ENCODE results near the gene OPRM1. TPM values are rescaled to one million over a fixed set of nuclear protein-coding genes. Genes with fewer than 3 reads are reported as not detected.

The OPRM1 gene
- total RNA-seq, 1 experiment from 2014 or later: not detected

DNA sequence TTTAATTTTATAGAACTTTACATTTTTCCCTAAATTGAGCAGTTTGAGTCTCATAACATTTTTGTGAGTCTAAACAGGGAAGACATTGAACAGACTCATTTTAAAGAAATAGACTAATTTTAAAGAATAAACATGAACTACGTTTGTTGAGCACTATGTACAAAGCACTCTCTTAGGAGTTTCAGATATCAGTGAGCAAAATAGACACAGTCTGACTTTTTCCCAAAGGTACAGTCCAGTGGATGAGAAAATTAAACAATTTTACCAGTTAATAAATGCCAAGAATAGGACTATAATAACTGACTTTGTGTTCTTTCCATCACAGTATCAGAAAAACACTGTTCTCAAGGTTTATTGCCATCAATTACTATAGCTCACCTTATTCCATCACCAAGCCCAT, 18.1 kb downstream of the OPRM1 start:
- ATAC-seq (no peak), DNase-seq (ENCODE audit: low read depth, low spot score) (no peak)
- H3K36me3 ChIP-seq (ENCODE audit: control insufficient read depth in 1 of 2, insufficient read depth in 2 of 2, low read length in 2 of 2): no peaks in the 10 kb centered on the region
- ChIA-PET POLR2A (no interaction called here), CTCF (no interaction called here), RAD21 (ENCODE audit: low non-redundant PET in 1 of 2, low total read pairs in 2 of 2, uncharacterized antibody in 2 of 2, unreplicated experiment in 2 of 2) (no interaction called here)
- H3K79me2 ChIP-seq (ENCODE audit: insufficient read depth, low read length): no peaks in the 10 kb centered on the region
- no peaks in the 10 kb centered on the region for H4K20me1 ChIP-seq (ENCODE audit: insufficient read depth)
- H3K9me3 ChIP-seq (ENCODE audit: control insufficient read depth in 1 of 2, insufficient read depth in 1 of 2, low read depth in 1 of 2, low read length in 2 of 2): no peaks in the 10 kb centered on the region
- no TSS peak for BruUV-seq (replicated peaks)
- no peaks in the 10 kb centered on the region for H3K4me1 ChIP-seq (ENCODE audit: control insufficient read depth in 1 of 2, insufficient read depth in 2 of 2, low read length in 2 of 2)
- H3K9me2 ChIP-seq (ENCODE audit: insufficient read depth): no peaks in the 10 kb centered on the region
- H3K4me3 ChIP-seq (replicated peaks in 1 of 2; ENCODE audit: low read depth in 1 of 2, low read length in 2 of 2): no peak overlapping the region
- TF ChIP-seq POLR2A (IDR thresholded peaks at IDR 0.05; ENCODE audit: borderline replicate concordance, extremely low read depth, insufficient read depth, insufficient read length) (no peak), RAD21 (IDR thresholded peaks at IDR 0.05; ENCODE audit: low read depth) (no peak), SP1 (IDR thresholded peaks at IDR 0.05; ENCODE audit: low read depth) (no peak), POLR2AphosphoS5 (IDR thresholded peaks at IDR 0.05; ENCODE audit: low read depth, low read length) (no peak), ZBTB33 (IDR thresholded peaks at IDR 0.05; ENCODE audit: extremely low read depth, insufficient replicate concordance, low read length) (no peak), SRF (IDR thresholded peaks at IDR 0.05; ENCODE audit: low read depth) (no peak), ZFX (IDR thresholded peaks at IDR 0.05) (no peak), ATF3 (IDR thresholded peaks at IDR 0.05) (no peak), FOSL1 (IDR thresholded peaks at IDR 0.05; ENCODE audit: low read depth) (no peak)
- H2AFZ ChIP-seq (ENCODE audit: low read depth, low read length, poor library complexity, severe bottlenecking): no peak overlapping the region
- H3K27me3 ChIP-seq (ENCODE audit: insufficient read depth, low read length): peaks cover 12% of the 10 kb centered on the region
- intact Hi-C loops (cut with micrococcal nuclease): no loop called here
- no peak overlapping the region for H3K27ac ChIP-seq (ENCODE audit: low read depth, low read length)
- H3K9ac ChIP-seq (ENCODE audit: low read length): no peak overlapping the region
- no peak overlapping the region for H3K4me2 ChIP-seq (ENCODE audit: low read length)
